HG03135 (cell line): ENCODE measurements around the gene NAT16.
"Not testable (repeated sequence)": the region's sequence is repeated elsewhere in the genome, so short reads cannot be mapped to it uniquely, and the experiment has no call there.

ENCODE experiments used
- ATAC-seq: cut with Tn5 transposase; IDR thresholded peaks from one replicate; pipeline ENCODE4 v1.9.1; 2021; ENCODE audit warnings: mild to moderate bottlenecking, moderate library complexity; ENCODE audit not compliant: unreplicated experiment

NAT16 gene

DNA sequence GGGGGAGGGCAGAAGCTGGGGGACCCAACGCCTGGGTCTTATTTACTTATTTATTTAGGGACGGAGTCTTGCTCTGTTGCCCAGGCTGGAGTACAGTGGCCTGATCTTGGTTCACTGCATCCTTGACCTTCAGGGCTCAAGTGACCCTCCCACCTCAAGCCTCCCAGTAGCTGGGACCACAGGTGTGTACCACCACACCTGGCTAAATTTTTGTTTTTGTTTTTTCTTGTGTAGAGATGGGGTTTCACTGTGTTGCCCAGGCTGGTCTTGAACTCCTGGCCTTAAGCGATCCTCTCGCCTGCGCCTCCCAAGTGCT, 22.5 kb upstream of the NAT16 start:
- ATAC-seq = no peak

GRCh38 chr7:101201695-101202602, 21.9 kb upstream of the NAT16 start:
- ATAC-seq = no peak

- ATAC-seq = no peak
Measured at GRCh38 chr7:101200862-101201599, 20.9 kb upstream of the NAT16 start, which contains the start of gene MOGAT3. TSS of gene MOGAT3 (minus strand) at chr7:101201036. CDS start at chr7:101200854, 182 bp downstream.

GRCh38 chr7:101200504-101200861, 20.4 kb upstream of the NAT16 start:
- ATAC-seq = no peak

- not testable (repeated sequence) for ATAC-seq
Measured at GRCh38 chr7:101199522-101199921, 19.4 kb upstream of the NAT16 start.

GRCh38 chr7:101198476-101198875, 18.4 kb upstream of the NAT16 start:
- ATAC-seq = no peak

- ATAC-seq = no peak
Measured at GRCh38 chr7:101197991-101198390, 17.9 kb upstream of the NAT16 start.

GRCh38 chr7:101195884-101196283, 15.8 kb upstream of the NAT16 start:
- no peak for ATAC-seq

GRCh38 chr7:101189109-101189508, 9.0 kb upstream of the NAT16 start:
- ATAC-seq = no peak

- ATAC-seq = no peak
Measured at GRCh38 chr7:101186844-101187428, 6.8 kb upstream of the NAT16 start.

DNA sequence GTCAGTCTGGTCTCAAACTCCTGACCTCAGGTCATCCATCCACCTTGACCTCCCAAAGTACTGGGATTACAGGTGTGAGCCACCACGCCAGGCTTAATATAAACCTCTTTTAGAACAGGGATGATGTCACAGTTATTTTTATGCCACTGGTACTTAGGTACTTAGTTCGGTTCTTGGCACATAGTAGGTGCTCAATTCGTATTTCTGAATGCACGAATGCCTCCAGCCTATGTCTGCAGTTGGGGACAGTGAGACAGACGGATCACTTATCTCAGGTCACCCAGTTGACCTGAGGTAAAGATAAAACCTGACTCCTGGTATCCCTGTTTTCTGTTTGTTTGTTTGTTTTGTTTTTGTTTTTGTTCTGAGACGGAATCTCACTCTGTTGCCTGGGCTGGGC, 6.1 kb upstream of the NAT16 start:
- no peak for ATAC-seq

DNA sequence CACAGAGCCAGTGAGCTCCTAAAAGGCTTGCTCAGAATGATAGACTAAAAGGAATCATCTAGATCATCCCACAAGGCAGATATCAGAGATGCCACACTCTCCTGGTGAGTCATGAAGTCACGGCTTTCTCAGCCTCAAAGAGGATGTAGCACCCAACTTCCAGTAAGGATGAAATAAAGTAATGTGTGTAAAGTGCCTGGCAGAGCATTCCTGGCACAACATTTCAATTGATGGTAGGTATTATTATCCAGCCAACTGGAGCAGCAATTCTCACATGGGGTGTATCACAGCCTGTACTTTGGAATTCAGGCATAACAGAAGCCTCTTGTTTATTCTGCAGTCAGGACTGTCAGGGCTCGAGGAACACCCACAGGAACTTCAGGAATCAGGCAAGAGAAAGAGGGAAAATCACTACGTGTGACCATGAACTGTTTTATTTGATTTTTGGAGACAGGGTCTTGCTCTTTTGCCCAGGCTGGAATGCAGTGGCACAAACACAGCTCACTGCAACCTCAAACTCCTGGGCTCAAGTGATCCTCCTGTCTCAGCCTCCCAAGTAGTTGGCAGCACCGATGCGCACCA, 5.3 kb upstream of the NAT16 start:
- no peak for ATAC-seq

- ATAC-seq = no peak
Measured at GRCh38 chr7:101179713-101180112, 380 bp downstream of the NAT16 start.

DNA sequence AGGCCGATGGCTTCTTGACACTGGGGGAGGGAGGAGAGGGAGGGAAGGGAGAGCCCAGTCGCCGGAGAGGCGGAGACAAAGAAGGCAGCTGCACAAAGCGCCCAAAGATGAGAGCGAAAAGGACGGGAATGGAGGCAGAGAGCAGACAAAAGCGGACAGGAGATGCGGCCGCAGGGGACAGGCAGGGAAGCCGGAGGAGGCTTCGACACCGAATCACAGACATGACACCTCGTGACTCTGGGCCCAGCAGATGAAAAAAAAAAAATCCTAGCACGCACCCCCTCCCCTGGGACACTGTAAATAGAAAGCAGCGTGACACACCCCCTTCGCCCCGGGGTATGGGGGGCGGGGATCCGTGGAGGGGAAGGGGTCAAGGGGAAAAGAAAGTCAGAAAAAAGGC, 976 bp downstream of the NAT16 start:
- ATAC-seq = no peak

GRCh38 chr7:101177644-101178043, 2.4 kb downstream of the NAT16 start:
- no peak for ATAC-seq

DNA sequence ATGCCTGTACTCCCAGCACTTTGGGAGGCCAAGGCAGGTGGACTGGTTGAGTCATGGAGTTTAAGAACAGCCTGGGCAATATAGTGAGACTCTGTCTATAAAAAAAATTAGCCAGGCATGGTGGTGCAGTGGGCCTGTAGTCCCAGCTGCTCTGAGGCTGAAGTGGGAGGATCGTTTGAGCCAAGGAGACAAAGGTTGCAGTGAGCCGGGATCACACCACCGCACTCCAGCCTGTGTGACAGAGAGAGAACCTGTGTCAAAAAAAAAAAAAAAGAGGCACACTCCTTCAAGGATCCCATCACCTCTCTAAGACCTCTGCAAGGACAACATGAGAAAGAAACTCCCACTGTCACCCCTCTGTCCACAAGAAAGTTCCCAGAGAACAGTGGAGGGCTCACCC, 4.4 kb downstream of the NAT16 start:
- ATAC-seq = no peak

DNA sequence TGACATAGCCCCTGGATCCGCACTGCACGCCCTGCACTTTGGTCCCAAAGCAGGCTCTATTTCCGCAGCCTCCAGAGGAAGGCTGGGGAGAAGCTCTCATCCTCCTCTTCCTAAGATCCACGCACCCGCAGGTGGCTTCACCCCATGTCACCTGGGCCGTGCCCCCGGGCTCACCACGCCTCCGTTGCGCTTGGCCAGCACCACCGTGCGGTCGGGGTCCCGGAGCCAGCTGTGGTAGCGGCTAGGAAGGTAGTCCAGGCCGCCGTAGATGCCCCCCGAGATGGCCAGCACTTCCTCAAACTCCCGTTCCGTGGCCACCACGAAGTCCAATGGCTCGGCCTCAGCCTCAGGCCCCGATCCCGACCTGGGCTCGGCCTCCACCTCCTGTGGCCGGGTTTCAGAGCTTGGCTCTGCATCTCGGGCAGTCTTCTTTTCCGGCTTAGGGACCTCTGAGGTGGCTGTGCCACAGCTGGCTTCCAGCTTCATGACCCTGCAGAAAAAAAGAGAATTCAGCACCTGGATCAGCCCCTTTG, 5.7 kb downstream of the NAT16 start:
- no peak for ATAC-seq

GRCh38 chr7:101173752-101174244, 6.3 kb downstream of the NAT16 start:
- ATAC-seq = no peak

GRCh38 chr7:101172854-101173751, 7.0 kb downstream of the NAT16 start:
- no peak for ATAC-seq
